ENCODE measurements around the gene FAM131A.

Gene FAM131A

DNA sequence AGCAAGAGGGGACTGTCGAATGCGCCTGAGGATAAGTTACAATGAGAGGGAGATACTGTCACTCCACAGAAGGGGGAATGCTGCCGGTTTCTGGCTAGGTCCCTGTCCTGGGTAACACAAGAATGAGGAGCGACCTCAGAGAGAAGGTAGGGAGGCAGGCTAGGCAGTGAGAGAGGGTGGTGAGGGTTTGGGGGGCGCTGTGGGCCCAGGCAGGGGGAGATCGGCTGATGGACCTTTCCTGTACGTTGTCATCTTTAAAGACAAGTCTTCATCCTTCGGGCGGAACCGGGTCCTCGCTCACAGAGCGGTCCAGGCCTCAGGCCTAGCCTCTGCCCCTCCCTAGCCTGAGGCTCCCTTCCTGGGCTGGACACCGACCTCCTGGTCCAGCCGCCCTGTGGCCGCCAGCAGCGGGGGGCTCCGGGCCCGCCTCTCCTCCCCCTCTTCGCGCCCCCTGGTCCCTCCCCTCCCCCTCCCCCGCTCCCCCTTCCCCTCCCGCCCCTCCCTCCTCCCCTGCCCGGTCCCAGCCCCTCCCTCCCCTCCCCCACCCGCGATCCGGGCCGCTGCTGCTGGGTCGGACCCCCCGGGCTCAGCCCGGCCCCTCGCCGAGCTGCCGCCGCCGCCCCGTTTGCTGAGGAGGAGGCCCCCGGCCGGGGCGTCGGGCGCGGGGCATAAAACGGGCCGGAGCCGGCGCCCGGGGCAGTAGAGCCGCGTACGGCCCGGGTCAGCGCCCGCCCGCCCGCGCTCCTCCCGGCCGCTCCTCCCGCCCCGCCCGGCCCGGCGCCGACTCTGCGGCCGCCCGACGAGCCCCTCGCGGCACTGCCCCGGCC lies 42.2 kb downstream of the FAM131A start, which contains the start of gene CHRD:
Gene CHRD, plus strand, starts transcription at position 697 of the 827 bp plus-strand sequence. CDS start 265 bp downstream, outside the sequence.
- DNase-seq, result no peak

DNA sequence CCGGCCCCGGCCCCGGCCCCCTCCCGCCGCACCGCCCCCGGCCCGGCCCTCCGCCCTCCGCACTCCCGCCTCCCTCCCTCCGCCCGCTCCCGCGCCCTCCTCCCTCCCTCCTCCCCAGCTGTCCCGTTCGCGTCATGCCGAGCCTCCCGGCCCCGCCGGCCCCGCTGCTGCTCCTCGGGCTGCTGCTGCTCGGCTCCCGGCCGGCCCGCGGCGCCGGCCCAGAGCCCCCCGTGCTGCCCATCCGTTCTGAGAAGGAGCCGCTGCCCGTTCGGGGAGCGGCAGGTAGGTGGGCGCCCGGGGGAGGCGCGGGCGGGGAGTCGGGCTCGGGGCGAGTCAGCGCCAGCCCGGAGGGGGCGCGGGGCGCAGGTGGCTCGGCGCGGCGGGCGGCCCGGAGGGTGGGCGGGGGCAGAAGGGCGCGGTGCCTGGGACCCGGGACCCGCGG lies 42.8 kb downstream of the FAM131A start:
- DNase-seq, result no peak

DNA sequence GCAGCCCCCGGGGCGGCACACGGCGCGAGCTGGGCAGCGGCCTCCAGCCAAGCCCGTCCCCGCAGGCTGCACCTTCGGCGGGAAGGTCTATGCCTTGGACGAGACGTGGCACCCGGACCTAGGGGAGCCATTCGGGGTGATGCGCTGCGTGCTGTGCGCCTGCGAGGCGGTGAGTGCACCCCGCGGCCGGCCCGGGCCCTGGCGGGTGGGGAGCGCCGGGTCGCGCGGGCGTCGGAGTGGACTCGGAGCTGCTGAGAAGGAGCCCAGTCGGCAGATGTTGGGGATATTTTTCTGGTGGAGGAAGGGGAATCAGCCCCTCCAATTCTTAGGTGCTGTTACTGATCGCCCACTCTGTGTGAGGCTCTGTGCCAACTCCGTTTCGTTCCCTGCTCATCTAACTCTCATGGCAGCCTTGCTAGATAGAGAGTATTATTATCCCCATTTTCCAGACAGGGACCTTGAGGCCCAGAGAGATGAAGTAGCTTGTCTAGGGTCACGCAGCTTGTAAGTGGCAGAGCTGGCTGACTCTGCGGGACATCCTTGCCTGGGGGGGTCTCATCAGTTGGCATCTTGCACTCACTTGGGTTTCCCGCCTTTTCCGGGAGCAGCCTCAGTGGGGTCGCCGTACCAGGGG lies 43.3 kb downstream of the FAM131A start:
- DNase-seq, result no peak

GRCh38 chr3:184381261-184382224 lies 44.1 kb downstream of the FAM131A start:
- no peak for DNase-seq

DNA sequence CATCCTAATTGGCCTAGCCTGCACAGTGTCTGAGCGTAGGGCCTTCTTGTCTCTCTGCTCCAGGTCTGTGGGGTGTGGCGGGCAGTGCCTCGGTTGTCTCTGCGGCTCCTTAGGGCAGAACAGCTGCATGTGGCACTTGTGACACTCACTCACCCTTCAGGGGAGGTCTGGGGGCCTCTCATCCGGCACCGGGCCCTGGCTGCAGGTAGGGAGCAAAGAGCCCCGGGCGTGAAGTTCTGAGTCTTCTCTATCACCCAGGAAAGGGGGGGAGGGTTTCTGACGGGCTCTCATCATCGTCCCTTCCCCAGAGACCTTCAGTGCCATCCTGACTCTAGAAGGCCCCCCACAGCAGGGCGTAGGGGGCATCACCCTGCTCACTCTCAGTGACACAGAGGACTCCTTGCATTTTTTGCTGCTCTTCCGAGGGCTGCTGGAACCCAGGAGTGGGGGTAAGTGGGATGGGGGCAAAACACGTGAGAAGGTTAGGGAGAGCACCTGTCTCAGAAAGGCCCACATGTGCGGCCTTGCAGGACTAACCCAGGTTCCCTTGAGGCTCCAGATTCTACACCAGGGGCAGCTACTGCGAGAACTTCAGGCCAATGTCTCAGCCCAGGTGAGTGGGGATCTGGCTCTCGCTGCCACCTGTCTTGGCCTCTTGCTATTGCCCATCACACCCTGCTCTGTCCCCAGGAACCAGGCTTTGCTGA lies 45.1 kb downstream of the FAM131A start:
- no peak for DNase-seq

DNA sequence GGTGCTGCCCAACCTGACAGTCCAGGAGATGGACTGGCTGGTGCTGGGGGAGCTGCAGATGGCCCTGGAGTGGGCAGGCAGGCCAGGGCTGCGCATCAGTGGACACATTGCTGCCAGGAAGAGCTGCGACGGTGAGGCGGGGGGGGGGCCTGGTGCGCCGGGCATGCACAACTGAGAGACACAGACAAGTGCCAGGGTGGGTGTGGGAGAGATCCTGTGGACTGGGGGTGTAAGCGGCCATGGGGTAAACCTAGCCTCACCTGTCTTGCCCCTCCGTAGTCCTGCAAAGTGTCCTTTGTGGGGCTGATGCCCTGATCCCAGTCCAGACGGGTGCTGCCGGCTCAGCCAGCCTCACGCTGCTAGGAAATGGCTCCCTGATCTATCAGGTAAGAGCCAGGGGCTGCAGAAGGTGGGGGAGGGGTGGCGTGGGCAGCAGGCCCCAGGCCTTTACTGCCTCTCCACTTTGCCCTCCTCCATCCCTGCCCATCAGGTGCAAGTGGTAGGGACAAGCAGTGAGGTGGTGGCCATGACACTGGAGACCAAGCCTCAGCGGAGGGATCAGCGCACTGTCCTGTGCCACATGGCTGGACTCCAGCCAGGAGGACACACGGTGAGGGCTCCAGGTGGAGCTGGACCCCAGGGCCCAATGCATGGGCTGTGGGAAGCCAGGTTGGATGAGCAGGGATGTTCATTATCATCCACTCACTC lies 45.8 kb downstream of the FAM131A start:
- DNase-seq, result no peak

GRCh38 chr3:184384342-184384741 lies 46.9 kb downstream of the FAM131A start:
- DNase-seq, result no peak

- DNase-seq, result no peak
These were observed 47.5 kb downstream of the FAM131A start for GRCh38 chr3:184384856-184385422.

- DNase-seq, result no peak
These were observed 48.8 kb downstream of the FAM131A start for GRCh38 chr3:184386047-184386806.

GRCh38 chr3:184387174-184387714 lies 49.8 kb downstream of the FAM131A start:
- no peak for DNase-seq

GRCh38 chr3:184388164-184388935 lies 51.0 kb downstream of the FAM131A start:
- DNase-seq, result no peak

GRCh38 chr3:184388936-184389230 lies 51.5 kb downstream of the FAM131A start:
- no peak for DNase-seq

- DNase-seq, result no peak
These were observed 52.0 kb downstream of the FAM131A start for GRCh38 chr3:184389384-184389783.

GRCh38 chr3:184389935-184390528 lies 52.6 kb downstream of the FAM131A start:
- no peak for DNase-seq

- DNase-seq, result no peak
These were observed 53.9 kb downstream of the FAM131A start for GRCh38 chr3:184391266-184391665.

DNA sequence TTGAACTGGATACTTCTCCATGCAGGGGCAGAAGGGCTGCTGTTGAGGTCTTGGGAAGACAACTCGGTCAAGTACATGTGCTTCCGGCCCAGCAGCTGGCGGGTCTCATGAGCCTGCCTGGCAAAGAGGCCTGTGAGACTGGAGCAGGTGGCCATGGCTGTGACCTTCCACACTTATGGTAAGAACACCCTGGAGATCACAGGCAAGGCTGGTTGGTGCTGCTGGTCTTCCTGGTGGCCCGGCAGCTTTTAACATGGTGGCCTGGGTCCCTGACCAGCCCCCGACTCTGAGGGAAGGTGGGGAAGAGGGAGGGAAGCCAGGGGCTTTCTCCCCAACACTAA lies 57.9 kb downstream of the FAM131A start:
- no peak for DNase-seq

Data from activated CD4-positive, alpha-beta T cell treated with anti-CD3 and anti-CD28 coated beads, Interleukin-2, Interleukin-6, amounts not matched to agents 100 ng/mL and 50 ng/mL, durations not matched to agents 16 hours and 8 hours (primary cell).